Nephron (organoid): ENCODE results near the gene CABP1.
A peak's percentile ranks its signal among the peaks of the same experiment; 100 is the strongest.

Experiments used
- H3K27ac Mint-ChIP-seq, 3 experiments: 2 replicates each; pipeline ENCODE4 v1.8.0; 2020; ENCODE audit warnings: mixed read lengths in 3 of 3, mild to moderate bottlenecking in 2 of 3, moderate library complexity in 1 of 3
- H3K27me3 Mint-ChIP-seq: 2 replicates; pipeline ENCODE4 v1.8.0; 2021; ENCODE audit warnings: low read depth, mild to moderate bottlenecking, moderate library complexity, mixed read lengths
- H3K36me3 Mint-ChIP-seq: 2 replicates; pipeline ENCODE4 v1.8.0; 2020; ENCODE audit warnings: low read depth, mixed read lengths
- H3K4me1 Mint-ChIP-seq: 2 replicates; pipeline ENCODE4 v1.8.0; 2020; ENCODE audit warnings: mixed read lengths
- H3K4me3 Mint-ChIP-seq, 3 experiments: 2 replicates each; pipeline ENCODE4 v1.8.0; 2020; ENCODE audit warnings: mild to moderate bottlenecking in 3 of 3, mixed read lengths in 3 of 3, moderate library complexity in 2 of 3
- H3K9me3 Mint-ChIP-seq: 2 replicates; pipeline ENCODE4 v1.8.0; 2020; ENCODE audit warnings: mixed read lengths
- TF ChIP-seq, protein P1 (sequence below), 3 experiments: fragments of 200-600 bp; sonication (generic); IDR thresholded peaks; one replicate each; pipeline ENCODE4 v1.5.0; 2021; ENCODE audit warnings: antibody characterized with exemption in 3 of 3; ENCODE audit not compliant: unreplicated experiment in 3 of 3

Gene CABP1

GRCh38 chr12:120702637-120703036, 62.2 kb downstream of the CABP1 start:
- Mint-ChIP-seq H3K36me3 (peaks cover 52% of the 10 kb centered on the region), H3K27me3 (no peaks in the 10 kb centered on the region), H3K4me3 (no peak overlapping the region), H3K27ac (no peak overlapping the region), H3K4me1 (no peaks in the 10 kb centered on the region), H3K9me3 (no peaks in the 10 kb centered on the region)
- TF ChIP-seq, protein P1, sequence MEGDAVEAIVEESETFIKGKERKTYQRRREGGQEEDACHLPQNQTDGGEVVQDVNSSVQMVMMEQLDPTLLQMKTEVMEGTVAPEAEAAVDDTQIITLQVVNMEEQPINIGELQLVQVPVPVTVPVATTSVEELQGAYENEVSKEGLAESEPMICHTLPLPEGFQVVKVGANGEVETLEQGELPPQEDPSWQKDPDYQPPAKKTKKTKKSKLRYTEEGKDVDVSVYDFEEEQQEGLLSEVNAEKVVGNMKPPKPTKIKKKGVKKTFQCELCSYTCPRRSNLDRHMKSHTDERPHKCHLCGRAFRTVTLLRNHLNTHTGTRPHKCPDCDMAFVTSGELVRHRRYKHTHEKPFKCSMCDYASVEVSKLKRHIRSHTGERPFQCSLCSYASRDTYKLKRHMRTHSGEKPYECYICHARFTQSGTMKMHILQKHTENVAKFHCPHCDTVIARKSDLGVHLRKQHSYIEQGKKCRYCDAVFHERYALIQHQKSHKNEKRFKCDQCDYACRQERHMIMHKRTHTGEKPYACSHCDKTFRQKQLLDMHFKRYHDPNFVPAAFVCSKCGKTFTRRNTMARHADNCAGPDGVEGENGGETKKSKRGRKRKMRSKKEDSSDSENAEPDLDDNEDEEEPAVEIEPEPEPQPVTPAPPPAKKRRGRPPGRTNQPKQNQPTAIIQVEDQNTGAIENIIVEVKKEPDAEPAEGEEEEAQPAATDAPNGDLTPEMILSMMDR (IDR thresholded peaks at IDR 0.05; ENCODE audit: unreplicated experiment in 3 of 3): no peak

- TF ChIP-seq, protein P1 (IDR thresholded peaks at IDR 0.05; ENCODE audit: unreplicated experiment in 3 of 3): no peak
- H3K27me3 Mint-ChIP-seq: no peaks in the 10 kb centered on the region
- no peaks in the 10 kb centered on the region for H3K4me1 Mint-ChIP-seq
- no peak overlapping the region for H3K27ac Mint-ChIP-seq
- no peaks in the 10 kb centered on the region for H3K9me3 Mint-ChIP-seq
- peaks cover 46% of the 10 kb centered on the region for H3K36me3 Mint-ChIP-seq
- H3K4me3 Mint-ChIP-seq: no peak overlapping the region
Measured at GRCh38 chr12:120703311-120703942, 63.0 kb downstream of the CABP1 start.

- peaks cover 29% of the 10 kb centered on the region for H3K36me3 Mint-ChIP-seq
- H3K4me1 Mint-ChIP-seq: peaks cover 6% of the 10 kb centered on the region
- H3K27me3 Mint-ChIP-seq: no peaks in the 10 kb centered on the region
- no peaks in the 10 kb centered on the region for H3K9me3 Mint-ChIP-seq
- no peak overlapping the region for H3K27ac Mint-ChIP-seq
- no peak overlapping the region for H3K4me3 Mint-ChIP-seq
- TF ChIP-seq, protein P1 (IDR thresholded peaks at IDR 0.05; ENCODE audit: unreplicated experiment in 3 of 3): no peak
Measured at GRCh38 chr12:120705618-120706017, 65.2 kb downstream of the CABP1 start.

GRCh38 chr12:120706029-120706428, 65.6 kb downstream of the CABP1 start:
- TF ChIP-seq, protein P1 (IDR thresholded peaks at IDR 0.05; ENCODE audit: unreplicated experiment in 3 of 3): no peak
- peaks cover 25% of the 10 kb centered on the region for H3K36me3 Mint-ChIP-seq
- H3K4me3 Mint-ChIP-seq: no peak overlapping the region
- no peaks in the 10 kb centered on the region for H3K27me3 Mint-ChIP-seq
- no peak overlapping the region for H3K27ac Mint-ChIP-seq
- peaks cover 6% of the 10 kb centered on the region for H3K4me1 Mint-ChIP-seq
- H3K9me3 Mint-ChIP-seq: no peaks in the 10 kb centered on the region

- peak overlapping the region in 2 of 3 experiments; percentile 52 to 59 for H3K27ac Mint-ChIP-seq
- peaks cover 26% of the 10 kb centered on the region for H3K4me1 Mint-ChIP-seq
- TF ChIP-seq, protein P1 (IDR thresholded peaks at IDR 0.05; ENCODE audit: unreplicated experiment in 3 of 3): no peak
- no peaks in the 10 kb centered on the region for H3K9me3 Mint-ChIP-seq
- no peaks in the 10 kb centered on the region for H3K27me3 Mint-ChIP-seq
- H3K36me3 Mint-ChIP-seq: peaks cover 15% of the 10 kb centered on the region
- peak overlapping the region; percentile 53 to 73 (median 70) for H3K4me3 Mint-ChIP-seq
Measured at GRCh38 chr12:120708651-120709050, 68.2 kb downstream of the CABP1 start.
